Measurements from ENCODE around the gene RPL22L1.

GRCh38 chr3:170893895-170894294 lies 23.9 kb upstream of the RPL22L1 start:
- TF ChIP-seq CTCF (IDR thresholded peaks at IDR 0.05; ENCODE audit: borderline replicate concordance, extremely low read depth, low read length, poor library complexity, severe bottlenecking) (no peak), EZH2 (IDR thresholded peaks at IDR 0.05; ENCODE audit: borderline replicate concordance, low read depth, low read length, severe bottlenecking) (no peak)

Measured in DND-41 (cell line).